ENCODE results near the gene C6orf62. TPM values are rescaled to one million over a fixed set of nuclear protein-coding genes. Genes with fewer than 3 reads are reported as not detected.
"Not testable (repeated sequence)": the region's sequence is repeated elsewhere in the genome, so short reads cannot be mapped to it uniquely, and the experiment has no call there.

The C6orf62 gene
- polyA plus RNA-seq, 3 donors: 45.5 to 78.8 (median 55.4) TPM

GRCh38 chr6:24738741-24739140, 19.8 kb upstream of the C6orf62 start:
- peak overlapping the region in 2 of 7 donors; percentile 15 to 41 for H3K27ac Mint-ChIP-seq
- Histone ChIP-seq H3K4me1 (ENCODE audit: control insufficient read depth in 1 of 2, insufficient read depth in 2 of 2, low read length in 2 of 2) (peaks cover 26 to 27% of the 10 kb centered on the region in 2 donors), H3K79me2 (ENCODE audit: insufficient read depth, low read length) (no peaks in the 10 kb centered on the region), H2AFZ (ENCODE audit: insufficient read depth, low read depth, low read length, poor library complexity, severe bottlenecking) (peak overlapping the region; percentile 23), H3K36me3 (replicated peaks in 1 of 2; ENCODE audit: control insufficient read depth in 1 of 2, insufficient read depth in 2 of 2, low read length in 2 of 2) (no peaks in the 10 kb centered on the region), H3K27ac (ENCODE audit: low read depth in 1 of 2, low read length in 2 of 2) (no peak overlapping the region), H3K4me2 (replicated peaks; ENCODE audit: extremely low read depth, low read length, poor library complexity, severe bottlenecking) (no peak overlapping the region), H3K4me3 (replicated peaks in 1 of 3; ENCODE audit: low read depth in 2 of 3, low read length in 3 of 3) (no peak overlapping the region), H4K20me1 (ENCODE audit: insufficient read depth, low read length) (no peaks in the 10 kb centered on the region), H3K27me3 (ENCODE audit: control insufficient read depth in 2 of 2, insufficient read depth in 2 of 2, low read length in 2 of 2) (no peaks in the 10 kb centered on the region), H3K9ac (ENCODE audit: insufficient read depth, low read length, poor library complexity, severe bottlenecking) (no peak overlapping the region), H3K9me3 (replicated peaks in 1 of 2; ENCODE audit: control insufficient read depth in 1 of 2, insufficient read depth in 1 of 2, low read length in 2 of 2) (no peaks in the 10 kb centered on the region)
- H3K27me3 Mint-ChIP-seq (ENCODE audit: low read depth in 3 of 3): peaks cover 0 to 8% (median 0%) of the 10 kb centered on the region in 3 donors
- intact Hi-C loops (cut with micrococcal nuclease): no loop called here
- no peak for TF ChIP-seq CTCF (IDR thresholded peaks at IDR 0.05)
- H3K36me3 Mint-ChIP-seq: no peaks in the 10 kb centered on the region
- H3K4me1 Mint-ChIP-seq: peaks cover 27% of the 10 kb centered on the region
- no peak for DNase-seq
- no CpG with 5 or more reads among the region's 3 CpGs for WGBS (ENCODE audit: insufficient coverage)
- H3K4me3 Mint-ChIP-seq: no peak overlapping the region
- H3K9me3 Mint-ChIP-seq: peaks cover 0 to 4% (median 0%) of the 10 kb centered on the region in 7 donors

- Mint-ChIP-seq H3K27ac (peak overlapping the region in 1 of 7 donors; percentile 41), H3K9me3 (peaks cover 16 to 31% (median 21%) of the 10 kb centered on the region in 7 donors)
- H3K4me1 ChIP-seq (ENCODE audit: control insufficient read depth in 1 of 2, insufficient read depth in 2 of 2, low read length in 2 of 2); H4K20me1 ChIP-seq (ENCODE audit: insufficient read depth, low read length); H3K36me3 ChIP-seq (replicated peaks in 1 of 2; ENCODE audit: control insufficient read depth in 1 of 2, insufficient read depth in 2 of 2, low read length in 2 of 2); H3K4me3 Mint-ChIP-seq; H3K4me2 ChIP-seq (replicated peaks; ENCODE audit: extremely low read depth, low read length, poor library complexity, severe bottlenecking); H3K9ac ChIP-seq (ENCODE audit: insufficient read depth, low read length, poor library complexity, severe bottlenecking); H2AFZ ChIP-seq (ENCODE audit: insufficient read depth, low read depth, low read length, poor library complexity, severe bottlenecking); H3K27me3 ChIP-seq (ENCODE audit: control insufficient read depth in 2 of 2, insufficient read depth in 2 of 2, low read length in 2 of 2); intact Hi-C loops (cut with micrococcal nuclease); H3K4me1 Mint-ChIP-seq; H3K36me3 Mint-ChIP-seq; H3K27ac ChIP-seq (ENCODE audit: low read depth in 1 of 2, low read length in 2 of 2); H3K4me3 ChIP-seq (replicated peaks in 1 of 3; ENCODE audit: low read depth in 2 of 3, low read length in 3 of 3); DNase-seq; H3K79me2 ChIP-seq (ENCODE audit: insufficient read depth, low read length); H3K27me3 Mint-ChIP-seq (ENCODE audit: low read depth in 3 of 3): not testable (repeated sequence)
- 94% methylated on average over 2 of the region's 4 CpGs for WGBS (ENCODE audit: insufficient coverage)
- H3K9me3 ChIP-seq (replicated peaks in 1 of 2; ENCODE audit: control insufficient read depth in 1 of 2, insufficient read depth in 1 of 2, low read length in 2 of 2): peaks cover 19 to 20% of the 10 kb centered on the region in 2 donors
These were observed 15.8 kb upstream of the C6orf62 start for GRCh38 chr6:24734710-24735109.
